Keratinocyte (primary cell): ENCODE measurements around the gene CYP2E1. TPM values are rescaled to one million over a fixed set of nuclear protein-coding genes. Genes with fewer than 3 reads are reported as not detected.

Experiments
- DNase-seq: peaks from one replicate; pipeline ENCODE4 v3.0.0-alpha.2; 2011; ENCODE audit warnings: low read depth, missing footprints, low spot score
- FAIRE-seq: peaks from 2 replicates; lab custom pipeline; 2011; peaks lifted over from hg19 to GRCh38; lab: Jason Lieb, UNC
- H2AFZ ChIP-seq: 2 replicates; pipeline ENCODE4 v1.6.0; 2012; ENCODE audit warnings: low read length, control low read depth, inconsistent platforms; ENCODE audit not compliant: control insufficient read depth
- H3K27ac ChIP-seq: 2 replicates; pipeline ENCODE4 v1.5.1; 2011; ENCODE audit warnings: low read length; ENCODE audit not compliant: control insufficient read depth, insufficient read depth
- H3K27me3 ChIP-seq: 3 replicates; pipeline ENCODE4 v1.6.0; 2011; ENCODE audit warnings: low read length; ENCODE audit not compliant: control insufficient read depth, insufficient read depth; ENCODE audit errors: extremely low read depth
- H3K36me3 ChIP-seq, 2 experiments: 2 replicates in 1 of 2; 3 replicates in 1 of 2; pipeline ENCODE4 v1.5.1; 2011; ENCODE audit warnings: low read length in 2 of 2, mild to moderate bottlenecking in 1 of 2; ENCODE audit not compliant: control insufficient read depth in 2 of 2, insufficient read depth in 2 of 2; ENCODE audit errors: extremely low read depth in 1 of 2
- H3K4me1 ChIP-seq: 3 replicates; pipeline ENCODE4 v1.5.1; 2011; ENCODE audit warnings: low read length; ENCODE audit not compliant: control insufficient read depth, insufficient read depth; ENCODE audit errors: extremely low read depth
- H3K4me2 ChIP-seq: 3 replicates; pipeline ENCODE4 v1.6.0; 2011; ENCODE audit warnings: low read depth, low read length; ENCODE audit not compliant: control insufficient read depth, insufficient read depth; ENCODE audit errors: extremely low read depth
- H3K4me3 ChIP-seq, 3 experiments: fragments of 200-600 bp in 1 of 3; sonication (generic) in 1 of 3; 2 replicates in 2 of 3; 3 replicates in 1 of 3; pipeline ENCODE4 v1.5.1; 2011 to 2016; ENCODE audit warnings: low read length in 3 of 3, mild to moderate bottlenecking in 3 of 3, control low read depth in 2 of 3, inconsistent platforms in 1 of 3, low read depth in 1 of 3, mixed read lengths in 1 of 3, mixed run types in 1 of 3, moderate library complexity in 1 of 3; ENCODE audit not compliant: control insufficient read depth in 2 of 3, insufficient read depth in 2 of 3; ENCODE audit errors: extremely low read depth in 1 of 3
- H3K79me2 ChIP-seq: 2 replicates; pipeline ENCODE4 v1.6.0; 2012; ENCODE audit warnings: low read length; ENCODE audit not compliant: control insufficient read depth, insufficient read depth
- H3K9ac ChIP-seq: 3 replicates; pipeline ENCODE4 v1.6.0; 2011; ENCODE audit warnings: low read length; ENCODE audit not compliant: control insufficient read depth, insufficient read depth; ENCODE audit errors: extremely low read depth
- H3K9me1 ChIP-seq: 3 replicates; pipeline ENCODE4 v1.6.0; 2011; ENCODE audit warnings: low read length; ENCODE audit not compliant: control insufficient read depth, insufficient read depth; ENCODE audit errors: extremely low read depth
- H3K9me3 ChIP-seq: 2 replicates; pipeline ENCODE4 v1.5.1; 2012; ENCODE audit warnings: low read depth, low read length; ENCODE audit not compliant: control insufficient read depth
- H4K20me1 ChIP-seq: 3 replicates; pipeline ENCODE4 v1.6.0; 2011; ENCODE audit warnings: low read length; ENCODE audit not compliant: control insufficient read depth, insufficient read depth; ENCODE audit errors: extremely low read depth
- CTCF ChIP-seq, 3 experiments: IDR thresholded peaks in 1 of 3; conservative IDR thresholded peaks in 1 of 3; optimal IDR thresholded peaks in 1 of 3; 2 replicates in 2 of 3; 3 replicates in 1 of 3; pipeline versions ENCODE3 to v1.5.1; 2011; ENCODE audit warnings: low read length in 3 of 3, mild to moderate bottlenecking in 3 of 3, moderate library complexity in 2 of 3, control low read depth in 1 of 3, inconsistent platforms in 1 of 3; ENCODE audit not compliant: insufficient read depth in 2 of 3; ENCODE audit errors: extremely low read depth in 1 of 3
- EZH2 ChIP-seq: IDR thresholded peaks from one replicate; pipeline ENCODE4 v1.6.1; 2012; ENCODE audit warnings: inconsistent platforms, mild to moderate bottlenecking, low read length, moderate library complexity
- dilution Hi-C: fragments of 300-500 bp; cut with MboI; formaldehyde crosslinking; loops from one replicate; pipeline ENCODE4 v1.7.0; 2020; ENCODE audit warnings: low sequenced_read_pairs; ENCODE audit not compliant: extremely low pct_ligation_motif_present
- polyA plus RNA-seq, 5 experiments: library from polyadenylated mRNA; depleted of rRNA in 3 of 5; stranded (reverse) in 3 of 5; stranded (forward) in 1 of 5; unstranded in 1 of 5; fragments of >200 nt; gene quantifications; 1 replicate in 1 of 5; 2 replicates in 3 of 5; 3 replicates in 1 of 5; pipeline versions ENCODE4 v1.2.1 to v1.2.3, GENCODE V29; 2011 to 2012; ENCODE audit warnings: missing spikeins in 2 of 5, low read depth in 1 of 5, low replicate concordance in 1 of 5

CYP2E1 gene
- polyA plus RNA-seq, 1 donor (not counting 4 experiments of a cell fraction or from before 2014, with no cell fraction given): 0.77 TPM

- peaks cover 3% of the 10 kb centered on the region for H3K4me1 ChIP-seq
- no peak overlapping the region for H3K9ac ChIP-seq
- no peaks in the 10 kb centered on the region for H3K9me3 ChIP-seq
- H3K79me2 ChIP-seq: no peaks in the 10 kb centered on the region
- no peak overlapping the region for H3K27ac ChIP-seq
- DNase-seq (no peak), FAIRE-seq (no peak)
- H3K9me1 ChIP-seq: no peaks in the 10 kb centered on the region
- no peaks in the 10 kb centered on the region for H3K36me3 ChIP-seq
- peaks cover 31% of the 10 kb centered on the region for H3K27me3 ChIP-seq
- dilution Hi-C loops: no loop called here
- no peak overlapping the region for H2AFZ ChIP-seq
- no peak overlapping the region for H3K4me2 ChIP-seq
- H4K20me1 ChIP-seq: no peaks in the 10 kb centered on the region
- TF ChIP-seq CTCF (optimal IDR thresholded peaks at IDR 0.05 in 1 of 3, IDR thresholded peaks at IDR 0.05 in 1 of 3, conservative IDR thresholded peaks at IDR 0.05 in 1 of 3; ENCODE audit: extremely low read depth in 1 of 3, insufficient read depth in 2 of 3, low read length in 3 of 3) (no peak), EZH2 (no peak)
- no peak overlapping the region for H3K4me3 ChIP-seq
These were observed 5.7 kb downstream of the CYP2E1 start for GRCh38 chr10:133532871-133533270.

- no peaks in the 10 kb centered on the region for H4K20me1 ChIP-seq
- no peaks in the 10 kb centered on the region for H3K9me3 ChIP-seq
- TF ChIP-seq CTCF (optimal IDR thresholded peaks at IDR 0.05 in 1 of 3, IDR thresholded peaks at IDR 0.05 in 1 of 3, conservative IDR thresholded peaks at IDR 0.05 in 1 of 3; ENCODE audit: extremely low read depth in 1 of 3, insufficient read depth in 2 of 3, low read length in 3 of 3) (no peak), EZH2 (no peak)
- H3K27ac ChIP-seq: no peak overlapping the region
- H3K9ac ChIP-seq: no peak overlapping the region
- DNase-seq (no peak), FAIRE-seq (no peak)
- no peak overlapping the region for H2AFZ ChIP-seq
- peaks cover 7% of the 10 kb centered on the region for H3K4me1 ChIP-seq
- no peaks in the 10 kb centered on the region for H3K36me3 ChIP-seq
- H3K79me2 ChIP-seq: no peaks in the 10 kb centered on the region
- peaks cover 16% of the 10 kb centered on the region for H3K27me3 ChIP-seq
- no peaks in the 10 kb centered on the region for H3K9me1 ChIP-seq
- H3K4me2 ChIP-seq: no peak overlapping the region
- dilution Hi-C loops: no loop called here
- no peak overlapping the region for H3K4me3 ChIP-seq
These were observed 7.3 kb downstream of the CYP2E1 start for GRCh38 chr10:133534417-133534816.
